Psoas muscle (tissue), 8 donors: ENCODE measurements around the gene OR10G8. TPM values are rescaled to one million over a fixed set of nuclear protein-coding genes. Genes with fewer than 3 reads are reported as not detected.
A peak's percentile ranks its signal among the peaks of the same experiment; 100 is the strongest.

ENCODE experiments used
- ATAC-seq, 4 donors: fragments of 200-7000 bp; cut with Tn5 transposase; one replicate each; pipeline ENCODE4 v1.9.1; 2020; ENCODE audit warnings: moderate library complexity in 3 of 4, mild to moderate bottlenecking in 2 of 4
- DNase-seq, 2 donors: peaks; one replicate each; pipeline ENCODE4 v3.0.0-alpha.2; 2020
- H3K27ac ChIP-seq: fragments of 200-600 bp; one replicate; pipeline ENCODE4 v1.8.0; 2022
- H3K27me3 ChIP-seq, 3 donors: fragments of 200-600 bp in 1 of 3; one replicate each; pipeline versions ENCODE4 v1.6.1 to v1.8.0; 2013 to 2022; ENCODE audit warnings: low read length in 2 of 3, mild to moderate bottlenecking in 2 of 3, moderate library complexity in 1 of 3; ENCODE audit not compliant: insufficient read depth in 3 of 3
- H3K36me3 ChIP-seq, 2 donors: fragments of 200-600 bp in 1 of 2; one replicate each; pipeline versions ENCODE4 v1.6.1 to v1.8.0; 2013 to 2022; ENCODE audit warnings: low read depth in 1 of 2, mild to moderate bottlenecking in 1 of 2, moderate library complexity in 1 of 2; ENCODE audit not compliant: insufficient read depth in 1 of 2
- H3K4me1 ChIP-seq: fragments of 200-600 bp; one replicate; pipeline ENCODE4 v1.8.0; 2022
- H3K4me3 ChIP-seq: fragments of 200-600 bp; one replicate; pipeline ENCODE4 v1.8.0; 2022; ENCODE audit warnings: mild to moderate bottlenecking
- H3K9me3 ChIP-seq: fragments of 200-600 bp; one replicate; pipeline ENCODE4 v1.8.0; 2022
- CTCF ChIP-seq: fragments of 200-600 bp; IDR thresholded peaks from one replicate; pipeline ENCODE4 v1.8.0; 2022; ENCODE audit warnings: antibody characterized with exemption
- WGBS, 3 donors: extraction: QIAGEN DNeasy Blood & Tissue Kit; methylation state at CpG; one replicate each; pipeline versions ENCODE4 v1.1.6 to v1.1.7; 2013; 5-methylcytosine and 5-hydroxymethylcytosine counted together
- intact Hi-C, 2 donors: fragments of 100-400 bp; cut with DNase I; formaldehyde crosslinking; loops; one replicate each; pipeline versions ENCODE4 v1.11.0 to v1.14.2; 2022
- polyA plus RNA-seq, 3 donors: library from polyadenylated mRNA; stranded (reverse); fragments of 200-250 nt; gene quantifications; one replicate each; pipeline ENCODE4 v1.2.3, GENCODE V29; 2013
- total RNA-seq, 4 donors: library from RNA; stranded (reverse); fragmentation: NEBNext Ultra II Directional in 2 of 4; extraction: Animal tissue kit (Norgen Biotek cat#: 25700) in 2 of 4; gene quantifications; one replicate each; pipeline versions ENCODE4 v1.2.1 to v1.2.4, GENCODE V29; 2021 to 2023
- donor health status: healthy with polysubstance abuse.
- donor health status: DM: no; HTN: no; CAD: no; lungs with moderate emphysema.
- donor health status: Bipolar disorder and iron deficiency.
- donor health status: healthy.
- donor health status: DM: yes; HTN: yes; CAD: no.
- donor health status: DM: no; HTN: no; CAD: no.
- donor health status: DM: no; HTN: no; CAD: no.
- donor health status: DM: yes; HTN: yes; CAD: no.

The OR10G8 gene
- total and polyA plus RNA-seq, 7 donors, result not detected

GRCh38 chr11:124069429-124070401 is 43.1 kb downstream of the OR10G8 start:
- ATAC-seq (peak in 1 of 4 donors; percentile 51), DNase-seq (peak in 1 of 2 donors; percentile 17)
- no peaks in the 10 kb centered on the region for H3K36me3 ChIP-seq
- H3K27ac ChIP-seq, result no peak overlapping the region
- intact Hi-C loops, result loop anchor here (5.0 to 10.0 kb wide), 2 partner anchors 123 to 515 kb away; no protein-coding TSS in a partner anchor
- TF ChIP-seq CTCF, result peak; percentile 19
- no peaks in the 10 kb centered on the region for H3K4me1 ChIP-seq
- no peak overlapping the region for H3K4me3 ChIP-seq
- WGBS, 3 donors, result 31 to 40% (median 32%) methylated on average over 28 of the region's 28 CpGs
- H3K9me3 ChIP-seq, result no peaks in the 10 kb centered on the region
- peaks cover 0 to 25% (median 0%) of the 10 kb centered on the region in 3 donors for H3K27me3 ChIP-seq

GRCh38 chr11:124070915-124071622 is 44.5 kb downstream of the OR10G8 start:
- peak; percentile 74 for TF ChIP-seq CTCF
- no peaks in the 10 kb centered on the region for H3K9me3 ChIP-seq
- ATAC-seq, result peak in 2 of 4 donors; percentile 40 to 61
- no peak overlapping the region for H3K4me3 ChIP-seq
- 6 to 13% (median 12%) methylated on average over 8 of the region's 8 CpGs for WGBS, 3 donors
- intact Hi-C loops, result loop anchor here (5.0 to 10.0 kb wide), 2 partner anchors 121 to 514 kb away; no protein-coding TSS in a partner anchor
- no peaks in the 10 kb centered on the region for H3K36me3 ChIP-seq
- DNase-seq, result peak; percentile 50 to 73
- no peak overlapping the region for H3K27ac ChIP-seq
- H3K27me3 ChIP-seq, result peaks cover 0 to 32% (median 0%) of the 10 kb centered on the region in 3 donors
- H3K4me1 ChIP-seq, result no peaks in the 10 kb centered on the region

- Histone ChIP-seq H3K9me3 (no peaks in the 10 kb centered on the region), H3K27ac (no peak overlapping the region), H3K27me3 (peaks cover 0 to 34% (median 0%) of the 10 kb centered on the region in 3 donors), H3K4me1 (no peaks in the 10 kb centered on the region), H3K36me3 (no peaks in the 10 kb centered on the region), H3K4me3 (no peak overlapping the region)
- DNase-seq, result no peak
- WGBS, 3 donors, result 73 to 88% (median 78%) methylated on average over 4 of the region's 4 CpGs
- no peak for ATAC-seq
- no peak for TF ChIP-seq CTCF
- intact Hi-C loops, result loop anchor here (5.0 to 10.0 kb wide), 2 partner anchors 121 to 513 kb away; no protein-coding TSS in a partner anchor
Observed at GRCh38 chr11:124071623-124071948, 45.0 kb downstream of the OR10G8 start.

- TF ChIP-seq CTCF, result no peak
- Histone ChIP-seq H3K36me3 (no peaks in the 10 kb centered on the region), H3K9me3 (no peaks in the 10 kb centered on the region), H3K27ac (no peak overlapping the region), H3K4me3 (no peak overlapping the region), H3K27me3 (peaks cover 0 to 36% (median 0%) of the 10 kb centered on the region in 3 donors), H3K4me1 (no peaks in the 10 kb centered on the region)
- DNase-seq (no peak), ATAC-seq (no peak)
- intact Hi-C loops, result loop anchor here (5.0 to 10.0 kb wide), 2 partner anchors 120 to 513 kb away; no protein-coding TSS in a partner anchor
- 91 to 94% (median 92%) methylated on average over 8 of the region's 8 CpGs for WGBS, 3 donors
Observed at GRCh38 chr11:124072147-124072546, 45.5 kb downstream of the OR10G8 start.
